ENCODE measurements around the gene SMARCA4.

DNA sequence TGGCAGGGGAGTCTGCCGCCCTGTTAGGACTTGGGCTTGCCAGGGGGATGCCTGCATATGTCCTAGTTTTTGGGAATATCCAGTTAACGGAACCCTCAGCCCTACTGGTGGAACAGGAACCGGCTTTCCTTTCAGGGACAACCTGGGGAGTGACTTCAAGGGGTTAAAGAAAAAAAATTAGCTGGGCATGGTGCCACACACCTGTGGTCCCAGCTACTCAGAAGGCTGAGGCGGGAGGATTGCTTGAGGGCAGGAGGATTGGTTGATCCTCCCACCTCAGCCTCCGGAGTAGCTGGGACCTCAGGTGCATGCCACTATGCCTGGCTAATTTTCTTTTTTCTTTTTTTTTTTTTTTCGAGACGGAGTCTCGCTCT, 150.9 kb downstream of the SMARCA4 start:
- TF ChIP-seq JUND (IDR thresholded peaks at IDR 0.05) = no peak
- TF ChIP-seq, protein P1, sequence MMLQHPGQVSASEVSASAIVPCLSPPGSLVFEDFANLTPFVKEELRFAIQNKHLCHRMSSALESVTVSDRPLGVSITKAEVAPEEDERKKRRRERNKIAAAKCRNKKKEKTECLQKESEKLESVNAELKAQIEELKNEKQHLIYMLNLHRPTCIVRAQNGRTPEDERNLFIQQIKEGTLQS (IDR thresholded peaks at IDR 0.05) = no peak
- no peak for TF ChIP-seq EGR1 (IDR thresholded peaks at IDR 0.05; ENCODE audit: low read depth in 2 of 2)
- TF ChIP-seq GABPA (IDR thresholded peaks at IDR 0.05 in 1 of 2, conservative IDR thresholded peaks at IDR 0.05 in 1 of 2) = no peak
- TF ChIP-seq, protein P2, sequence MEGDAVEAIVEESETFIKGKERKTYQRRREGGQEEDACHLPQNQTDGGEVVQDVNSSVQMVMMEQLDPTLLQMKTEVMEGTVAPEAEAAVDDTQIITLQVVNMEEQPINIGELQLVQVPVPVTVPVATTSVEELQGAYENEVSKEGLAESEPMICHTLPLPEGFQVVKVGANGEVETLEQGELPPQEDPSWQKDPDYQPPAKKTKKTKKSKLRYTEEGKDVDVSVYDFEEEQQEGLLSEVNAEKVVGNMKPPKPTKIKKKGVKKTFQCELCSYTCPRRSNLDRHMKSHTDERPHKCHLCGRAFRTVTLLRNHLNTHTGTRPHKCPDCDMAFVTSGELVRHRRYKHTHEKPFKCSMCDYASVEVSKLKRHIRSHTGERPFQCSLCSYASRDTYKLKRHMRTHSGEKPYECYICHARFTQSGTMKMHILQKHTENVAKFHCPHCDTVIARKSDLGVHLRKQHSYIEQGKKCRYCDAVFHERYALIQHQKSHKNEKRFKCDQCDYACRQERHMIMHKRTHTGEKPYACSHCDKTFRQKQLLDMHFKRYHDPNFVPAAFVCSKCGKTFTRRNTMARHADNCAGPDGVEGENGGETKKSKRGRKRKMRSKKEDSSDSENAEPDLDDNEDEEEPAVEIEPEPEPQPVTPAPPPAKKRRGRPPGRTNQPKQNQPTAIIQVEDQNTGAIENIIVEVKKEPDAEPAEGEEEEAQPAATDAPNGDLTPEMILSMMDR (IDR thresholded peaks at IDR 0.05; ENCODE audit: low read depth, low read length, missing input control) = no peak
- TF ChIP-seq, protein P3, sequence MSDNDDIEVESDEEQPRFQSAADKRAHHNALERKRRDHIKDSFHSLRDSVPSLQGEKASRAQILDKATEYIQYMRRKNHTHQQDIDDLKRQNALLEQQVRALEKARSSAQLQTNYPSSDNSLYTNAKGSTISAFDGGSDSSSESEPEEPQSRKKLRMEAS (IDR thresholded peaks at IDR 0.05) = no peak
- TF ChIP-seq, protein P4, sequence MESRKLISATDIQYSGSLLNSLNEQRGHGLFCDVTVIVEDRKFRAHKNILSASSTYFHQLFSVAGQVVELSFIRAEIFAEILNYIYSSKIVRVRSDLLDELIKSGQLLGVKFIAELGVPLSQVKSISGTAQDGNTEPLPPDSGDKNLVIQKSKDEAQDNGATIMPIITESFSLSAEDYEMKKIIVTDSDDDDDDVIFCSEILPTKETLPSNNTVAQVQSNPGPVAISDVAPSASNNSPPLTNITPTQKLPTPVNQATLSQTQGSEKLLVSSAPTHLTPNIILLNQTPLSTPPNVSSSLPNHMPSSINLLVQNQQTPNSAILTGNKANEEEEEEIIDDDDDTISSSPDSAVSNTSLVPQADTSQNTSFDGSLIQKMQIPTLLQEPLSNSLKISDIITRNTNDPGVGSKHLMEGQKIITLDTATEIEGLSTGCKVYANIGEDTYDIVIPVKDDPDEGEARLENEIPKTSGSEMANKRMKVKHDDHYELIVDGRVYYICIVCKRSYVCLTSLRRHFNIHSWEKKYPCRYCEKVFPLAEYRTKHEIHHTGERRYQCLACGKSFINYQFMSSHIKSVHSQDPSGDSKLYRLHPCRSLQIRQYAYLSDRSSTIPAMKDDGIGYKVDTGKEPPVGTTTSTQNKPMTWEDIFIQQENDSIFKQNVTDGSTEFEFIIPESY (IDR thresholded peaks at IDR 0.05) = no peak
- no peak for TF ChIP-seq RXRA (IDR thresholded peaks at IDR 0.05)
- TF ChIP-seq NR2F2 (IDR thresholded peaks at IDR 0.05) = no peak

Data from liver (tissue), 3 donors.